IPS-18a (cell line): ENCODE measurements around the gene LSM12.
"Not testable (repeated sequence)": the region's sequence is repeated elsewhere in the genome, so short reads cannot be mapped to it uniquely, and the experiment has no call there.

Experiments
- H3K27ac ChIP-seq: one replicate; pipeline ENCODE4 v1.5.1; 2013; ENCODE audit warnings: low read length
- H3K27me3 ChIP-seq: one replicate; pipeline ENCODE4 v1.6.1; 2013; ENCODE audit warnings: mild to moderate bottlenecking, low read length; ENCODE audit not compliant: control insufficient read depth, insufficient read depth
- H3K36me3 ChIP-seq: one replicate; pipeline ENCODE4 v1.6.1; 2013; ENCODE audit warnings: low read depth, low read length; ENCODE audit not compliant: control insufficient read depth
- H3K4me1 ChIP-seq: one replicate; pipeline ENCODE4 v1.6.1; 2013; ENCODE audit warnings: low read depth, low read length; ENCODE audit not compliant: control insufficient read depth
- H3K4me3 ChIP-seq: one replicate; pipeline ENCODE4 v1.5.1; 2013; ENCODE audit warnings: low read length
- H3K9ac ChIP-seq: one replicate; pipeline ENCODE4 v1.6.1; 2013; ENCODE audit warnings: mild to moderate bottlenecking, low read length, moderate library complexity
- H3K9me3 ChIP-seq: one replicate; pipeline ENCODE4 v1.6.1; 2013; ENCODE audit warnings: low read depth, low read length; ENCODE audit not compliant: control insufficient read depth

LSM12 gene

GRCh38 chr17:44001461-44001920, 65.0 kb downstream of the LSM12 start:
- Histone ChIP-seq H3K27me3 (peaks cover 45% of the 10 kb centered on the region), H3K9me3 (no peaks in the 10 kb centered on the region), H3K36me3 (no peaks in the 10 kb centered on the region), H3K27ac (no peak overlapping the region), H3K4me3 (no peak overlapping the region), H3K9ac (no peak overlapping the region), H3K4me1 (peaks cover 5% of the 10 kb centered on the region)

DNA sequence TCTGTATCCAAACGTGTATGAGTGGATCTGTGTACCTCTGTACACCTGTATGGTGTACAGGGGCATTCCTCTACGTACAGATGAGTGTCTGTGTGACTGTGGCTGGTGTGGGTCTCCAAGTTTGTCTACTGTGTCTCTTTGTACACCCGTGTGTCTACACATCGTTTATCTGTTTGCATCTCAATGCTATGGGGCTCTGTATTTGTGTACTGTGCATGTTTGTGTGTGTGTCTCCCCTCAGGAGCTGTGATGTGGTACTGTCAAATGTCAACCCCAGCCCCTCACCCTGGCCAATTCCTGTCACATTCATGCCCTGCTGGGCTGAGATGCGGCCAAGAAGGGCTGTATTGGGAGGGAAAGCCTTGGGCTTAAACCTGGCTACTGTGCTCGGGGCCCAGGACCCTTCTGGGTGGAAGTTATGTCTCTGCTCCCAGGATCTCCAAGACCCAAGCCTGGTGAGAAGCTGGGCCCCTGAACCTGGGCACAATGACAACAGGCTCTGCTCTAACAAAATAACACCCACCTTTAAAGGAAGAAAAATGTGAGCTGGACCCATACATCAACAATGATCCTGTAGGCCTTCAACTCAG, 65.5 kb downstream of the LSM12 start:
- no peak overlapping the region for H3K9ac ChIP-seq
- H3K4me1 ChIP-seq, result peaks cover 5% of the 10 kb centered on the region
- peaks cover 39% of the 10 kb centered on the region for H3K27me3 ChIP-seq
- H3K36me3 ChIP-seq, result no peaks in the 10 kb centered on the region
- no peak overlapping the region for H3K27ac ChIP-seq
- no peak overlapping the region for H3K4me3 ChIP-seq
- H3K9me3 ChIP-seq, result no peaks in the 10 kb centered on the region

DNA sequence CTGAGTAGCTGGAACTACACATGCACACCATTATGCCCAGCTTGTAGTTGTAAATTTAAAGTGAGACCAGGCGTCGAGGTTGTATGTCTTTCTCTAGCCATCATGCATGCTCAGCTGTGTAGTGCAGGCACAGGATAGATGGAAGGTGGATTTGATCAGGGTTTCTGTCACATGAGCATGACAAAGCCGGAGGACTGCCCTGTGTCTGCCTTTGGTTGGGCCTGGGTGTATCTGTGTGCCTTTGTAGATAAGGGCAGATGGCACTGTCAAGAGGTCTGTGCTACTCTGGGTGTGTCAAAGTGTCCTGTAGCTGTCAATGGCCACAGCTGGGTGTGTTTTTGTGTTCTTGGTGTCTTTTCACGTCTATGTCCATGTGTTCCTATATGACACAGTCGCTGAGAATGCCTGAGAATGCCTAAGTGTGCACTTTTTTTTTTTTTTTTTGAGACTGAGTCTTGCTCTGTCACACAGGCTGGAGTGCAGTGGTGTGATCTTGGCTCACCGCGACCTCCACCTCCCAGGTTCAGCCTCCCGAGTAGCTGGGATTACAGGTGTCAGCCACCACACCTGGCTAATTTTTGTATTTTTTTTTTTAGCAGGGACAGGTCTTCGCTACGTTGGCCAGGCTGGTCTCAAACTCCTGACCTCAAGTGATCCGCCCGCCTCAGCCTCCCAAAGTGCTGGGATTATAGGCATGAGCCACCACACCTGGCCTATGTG, 66.2 kb downstream of the LSM12 start:
- H3K27me3 ChIP-seq, result peaks cover 35% of the 10 kb centered on the region
- H3K9me3 ChIP-seq, result no peaks in the 10 kb centered on the region
- H3K9ac ChIP-seq, result no peak overlapping the region
- peaks cover 2% of the 10 kb centered on the region for H3K4me1 ChIP-seq
- H3K27ac ChIP-seq, result no peak overlapping the region
- no peaks in the 10 kb centered on the region for H3K36me3 ChIP-seq
- no peak overlapping the region for H3K4me3 ChIP-seq

- Histone ChIP-seq H3K4me3 (no peak overlapping the region), H3K9ac (no peak overlapping the region), H3K36me3 (no peaks in the 10 kb centered on the region), H3K27me3 (peaks cover 35% of the 10 kb centered on the region), H3K9me3 (no peaks in the 10 kb centered on the region), H3K27ac (no peak overlapping the region), H3K4me1 (no peaks in the 10 kb centered on the region)
Observed at GRCh38 chr17:43999024-43999423, 67.4 kb downstream of the LSM12 start.

- Histone ChIP-seq H3K27me3 (peaks cover 32% of the 10 kb centered on the region), H3K9ac (no peak overlapping the region), H3K9me3 (no peaks in the 10 kb centered on the region), H3K36me3 (no peaks in the 10 kb centered on the region), H3K4me1 (no peaks in the 10 kb centered on the region), H3K27ac (no peak overlapping the region), H3K4me3 (no peak overlapping the region)
Observed at GRCh38 chr17:43998552-43998951, 67.9 kb downstream of the LSM12 start.

GRCh38 chr17:43997180-43997579, 69.3 kb downstream of the LSM12 start:
- H3K9me3 ChIP-seq, H3K27ac ChIP-seq, H3K9ac ChIP-seq, H3K4me1 ChIP-seq, H3K4me3 ChIP-seq, H3K36me3 ChIP-seq: not testable (repeated sequence)
- H3K27me3 ChIP-seq, result peaks cover 19% of the 10 kb centered on the region

DNA sequence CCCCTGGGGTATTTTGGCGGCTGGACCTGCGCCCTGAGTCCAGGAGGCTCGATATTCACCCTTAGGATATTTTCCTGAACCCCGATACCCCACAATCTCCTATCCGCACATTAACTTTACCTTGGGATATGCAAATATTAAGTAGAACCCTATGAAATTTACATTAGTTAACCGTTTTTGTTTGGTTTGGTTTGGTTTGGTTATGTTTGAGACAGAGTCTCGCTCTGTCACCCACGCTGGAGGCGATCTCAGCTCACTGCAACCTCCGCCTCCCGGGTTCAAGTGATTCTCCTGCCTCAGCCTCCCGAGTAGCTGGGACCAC, 71.4 kb downstream of the LSM12 start:
- H3K4me3 ChIP-seq, result peak overlapping the region; percentile 50
- H3K9me3 ChIP-seq, result no peaks in the 10 kb centered on the region
- no peak overlapping the region for H3K9ac ChIP-seq
- no peak overlapping the region for H3K27ac ChIP-seq
- H3K36me3 ChIP-seq, result no peaks in the 10 kb centered on the region
- H3K27me3 ChIP-seq, result peaks cover 17% of the 10 kb centered on the region
- H3K4me1 ChIP-seq, result no peaks in the 10 kb centered on the region

- H3K36me3 ChIP-seq, result no peaks in the 10 kb centered on the region
- peak overlapping the region; percentile 50 for H3K4me3 ChIP-seq
- H3K9me3 ChIP-seq, result no peaks in the 10 kb centered on the region
- no peak overlapping the region for H3K27ac ChIP-seq
- no peak overlapping the region for H3K9ac ChIP-seq
- peaks cover 17% of the 10 kb centered on the region for H3K27me3 ChIP-seq
- H3K4me1 ChIP-seq, result no peaks in the 10 kb centered on the region
Observed at GRCh38 chr17:43994272-43995149, 72.0 kb downstream of the LSM12 start.

DNA sequence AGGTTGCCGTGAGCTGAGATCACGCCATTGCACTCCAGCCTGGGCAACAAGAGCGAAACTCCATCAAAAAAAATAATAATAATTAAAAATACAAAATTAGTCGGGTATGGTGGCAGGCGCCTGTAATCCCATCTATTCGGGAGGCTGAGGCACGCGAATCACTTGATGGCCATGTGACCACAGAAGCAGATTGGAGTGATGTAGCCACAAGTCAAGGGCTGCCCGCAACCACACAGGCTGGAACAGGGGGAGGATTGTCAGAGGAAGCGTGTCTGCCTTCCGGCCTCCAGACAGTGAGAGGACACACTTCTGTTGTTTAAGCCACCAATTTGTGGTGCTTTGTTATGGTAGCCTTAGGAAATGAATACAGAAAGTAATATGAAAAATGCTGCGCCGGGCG, 73.8 kb downstream of the LSM12 start:
- Histone ChIP-seq H3K9me3 (no peaks in the 10 kb centered on the region), H3K4me3 (no peak overlapping the region), H3K9ac (no peak overlapping the region), H3K27ac (no peak overlapping the region), H3K27me3 (peaks cover 17% of the 10 kb centered on the region), H3K4me1 (no peaks in the 10 kb centered on the region), H3K36me3 (no peaks in the 10 kb centered on the region)

DNA sequence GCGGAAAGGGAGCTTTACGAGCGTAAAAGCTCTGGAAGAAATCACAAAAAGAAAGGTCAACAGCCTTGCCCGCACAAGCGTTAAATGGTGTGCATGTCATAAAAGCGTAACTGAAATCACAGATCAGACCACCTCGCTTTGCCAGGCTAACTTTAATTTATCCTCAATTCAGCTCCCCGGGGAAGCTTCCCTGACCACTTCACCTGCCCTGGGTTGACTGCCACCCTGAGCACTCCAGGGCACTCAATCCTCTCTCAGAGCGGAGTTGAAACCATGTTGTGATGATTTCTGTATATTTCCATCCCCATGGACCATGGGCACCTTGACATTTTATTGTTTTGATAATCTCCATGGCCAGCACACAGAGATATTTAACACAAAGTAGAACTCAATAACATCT, 78.2 kb downstream of the LSM12 start:
- H3K4me1 ChIP-seq, result peaks cover under 1% of the 10 kb centered on the region
- no peak overlapping the region for H3K27ac ChIP-seq
- H3K36me3 ChIP-seq, result no peaks in the 10 kb centered on the region
- H3K27me3 ChIP-seq, result peaks cover 17% of the 10 kb centered on the region
- no peaks in the 10 kb centered on the region for H3K9me3 ChIP-seq
- H3K9ac ChIP-seq, result no peak overlapping the region
- no peak overlapping the region for H3K4me3 ChIP-seq

GRCh38 chr17:43987131-43988021, 79.1 kb downstream of the LSM12 start:
- Histone ChIP-seq H3K4me1 (peaks cover 3% of the 10 kb centered on the region), H3K36me3 (no peaks in the 10 kb centered on the region), H3K9ac (no peak overlapping the region), H3K27me3 (peaks cover 26% of the 10 kb centered on the region), H3K4me3 (no peak overlapping the region), H3K27ac (no peak overlapping the region), H3K9me3 (no peaks in the 10 kb centered on the region)
